ENCODE data around the gene NDN.
A peak's percentile ranks its signal among the peaks of the same experiment; 100 is the strongest.
"Not testable (repeated sequence)": the region's sequence is repeated elsewhere in the genome, so short reads cannot be mapped to it uniquely, and the experiment has no call there.

Gene NDN, protein sequence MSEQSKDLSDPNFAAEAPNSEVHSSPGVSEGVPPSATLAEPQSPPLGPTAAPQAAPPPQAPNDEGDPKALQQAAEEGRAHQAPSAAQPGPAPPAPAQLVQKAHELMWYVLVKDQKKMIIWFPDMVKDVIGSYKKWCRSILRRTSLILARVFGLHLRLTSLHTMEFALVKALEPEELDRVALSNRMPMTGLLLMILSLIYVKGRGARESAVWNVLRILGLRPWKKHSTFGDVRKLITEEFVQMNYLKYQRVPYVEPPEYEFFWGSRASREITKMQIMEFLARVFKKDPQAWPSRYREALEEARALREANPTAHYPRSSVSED

DNA sequence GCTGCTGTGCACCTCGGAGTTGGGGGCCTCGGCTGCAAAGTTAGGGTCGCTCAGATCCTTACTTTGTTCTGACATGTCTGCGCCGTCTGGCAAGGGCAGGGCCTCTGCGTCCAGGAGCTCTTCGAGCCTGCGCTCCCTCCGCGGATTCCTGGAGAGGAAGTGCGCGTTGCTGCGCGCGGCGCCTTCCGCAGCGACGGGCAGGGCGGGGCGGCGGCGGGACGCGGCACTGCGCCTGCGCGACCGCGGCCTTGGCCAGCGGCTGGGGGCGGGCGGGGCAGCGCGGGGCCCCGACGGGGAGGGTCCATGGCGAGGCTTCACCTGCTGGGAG lies at the start of gene NDN:
NDN (minus strand) TSS at position 163 of the 328 bp plus-strand sequence; CDS start at position 75, 88 bp downstream.
- DNase-seq: peak; percentile 2

DNA sequence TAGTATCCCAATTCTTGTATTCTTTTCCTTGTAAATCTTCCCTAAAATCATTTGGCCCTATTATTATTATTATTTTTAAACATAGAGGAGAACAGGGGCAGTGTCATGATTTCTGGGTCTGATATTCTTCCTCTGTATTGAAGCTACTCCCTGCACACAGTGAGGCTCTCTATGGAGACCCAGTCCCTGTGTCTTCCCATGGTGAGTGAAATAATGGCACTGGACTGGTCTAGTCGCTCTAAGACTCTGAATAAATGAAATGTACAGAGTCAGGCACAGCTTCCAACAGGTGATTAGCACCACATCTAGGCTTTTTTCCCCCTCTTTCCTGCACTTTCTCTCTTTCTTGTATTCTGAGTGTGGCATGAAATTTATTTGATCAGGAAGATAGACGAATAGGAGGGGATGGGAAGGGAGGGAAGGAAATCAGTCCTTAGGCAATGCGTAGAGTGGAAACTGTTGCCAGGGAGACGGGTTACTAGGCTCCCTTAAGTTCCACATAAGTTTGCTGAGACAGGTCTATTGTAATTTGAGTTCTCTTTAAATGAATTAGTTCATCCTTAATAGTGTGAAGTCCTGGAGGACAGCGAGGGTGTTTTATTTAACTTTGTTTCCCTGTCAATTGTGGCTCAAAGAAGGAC lies 49.0 kb upstream of the NDN start:
- no peak for DNase-seq

DNA sequence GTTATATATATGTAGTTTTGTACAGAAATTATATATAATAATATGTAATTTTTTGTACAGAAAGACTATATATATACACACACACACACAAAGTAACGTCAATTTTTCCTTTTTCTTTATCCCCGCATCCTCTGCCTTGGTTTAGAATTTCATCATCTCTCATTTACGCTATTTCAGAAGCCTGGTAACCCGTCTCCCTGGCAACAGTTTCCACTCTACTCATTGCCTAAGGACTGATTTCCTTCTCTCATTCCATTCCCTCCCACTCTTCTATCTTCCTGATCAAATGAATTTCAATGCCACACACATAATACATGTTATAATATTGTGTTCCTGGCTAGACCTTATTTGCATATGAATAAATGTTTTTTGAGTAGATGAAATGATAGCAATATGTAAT lies 47.8 kb upstream of the NDN start:
- DNase-seq: no peak

DNA sequence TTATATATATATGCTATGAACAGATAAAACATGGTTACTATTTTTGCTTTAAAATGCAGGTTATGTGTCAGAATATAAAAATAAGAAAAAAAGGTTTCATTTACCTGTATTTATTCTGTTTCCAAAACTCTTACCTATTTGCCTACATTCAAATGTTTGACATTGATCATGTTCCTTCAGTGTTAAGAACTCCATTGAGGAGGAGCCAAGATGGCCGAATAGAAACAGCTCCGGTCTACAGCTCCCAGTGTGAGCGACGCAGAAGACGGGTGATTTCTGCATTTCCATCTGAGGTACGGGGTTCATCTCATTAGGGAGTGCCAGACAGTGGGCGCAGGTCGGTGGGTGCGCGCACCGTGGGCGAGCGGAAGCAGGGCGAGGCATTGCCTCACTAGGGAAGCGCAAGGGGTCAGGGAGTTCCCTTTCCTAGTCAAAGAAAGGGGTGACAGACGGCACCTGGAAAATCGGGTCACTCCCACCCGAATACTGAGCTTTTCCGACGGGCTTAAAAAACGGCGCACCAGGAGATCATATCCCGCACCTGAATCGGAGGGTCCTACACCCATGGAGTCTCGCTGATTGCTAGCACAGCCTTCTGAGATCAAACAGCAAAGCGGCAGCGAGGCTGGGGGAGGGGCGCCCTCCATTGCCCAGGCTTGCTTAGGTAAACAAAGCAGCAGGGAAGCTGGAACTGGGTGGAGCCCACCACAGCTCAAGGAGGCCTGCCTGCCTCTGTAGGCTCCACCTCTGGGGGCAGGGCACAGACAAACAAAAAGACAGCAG lies 27.0 kb upstream of the NDN start:
- DNase-seq: not testable (repeated sequence)

DNA sequence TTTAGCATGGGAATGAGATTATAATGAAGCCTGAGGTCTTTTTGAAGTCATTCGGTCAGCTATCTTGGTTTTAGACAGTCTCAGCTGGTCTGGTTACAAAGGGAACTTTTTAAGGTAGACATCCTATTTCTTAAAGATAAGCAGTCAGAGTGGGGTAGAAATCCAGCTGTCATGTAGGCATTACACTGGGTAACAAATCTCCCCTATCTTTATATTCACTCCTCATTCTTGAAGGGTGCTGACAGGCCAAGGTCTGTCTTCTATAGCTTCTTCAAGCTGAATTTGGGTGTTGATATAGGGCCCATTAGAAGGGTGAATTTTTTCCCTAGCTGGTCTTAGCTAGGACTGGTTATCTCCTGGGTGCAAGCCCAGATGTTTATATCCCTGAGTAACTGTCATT lies 21.2 kb upstream of the NDN start:
- no peak for DNase-seq

DNA sequence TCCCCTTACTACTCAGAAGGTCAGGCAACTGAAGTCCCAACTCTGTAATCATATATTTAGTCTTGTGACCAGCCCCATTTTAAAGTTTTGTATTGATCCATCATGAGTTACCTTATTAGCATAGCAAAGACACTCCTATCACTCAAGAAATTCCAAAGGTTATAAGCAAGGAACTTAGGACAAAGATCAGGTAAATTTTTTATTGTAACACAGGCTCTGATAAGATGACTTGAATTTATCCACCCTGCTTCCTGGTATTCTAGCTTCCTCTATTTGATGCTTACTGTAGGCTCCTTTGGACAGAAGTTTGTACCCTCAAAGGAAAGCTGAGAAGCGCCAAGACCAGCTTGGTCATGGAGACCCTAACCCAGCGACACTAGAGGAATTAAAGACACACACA lies 8.2 kb upstream of the NDN start:
- no peak for DNase-seq

DNA sequence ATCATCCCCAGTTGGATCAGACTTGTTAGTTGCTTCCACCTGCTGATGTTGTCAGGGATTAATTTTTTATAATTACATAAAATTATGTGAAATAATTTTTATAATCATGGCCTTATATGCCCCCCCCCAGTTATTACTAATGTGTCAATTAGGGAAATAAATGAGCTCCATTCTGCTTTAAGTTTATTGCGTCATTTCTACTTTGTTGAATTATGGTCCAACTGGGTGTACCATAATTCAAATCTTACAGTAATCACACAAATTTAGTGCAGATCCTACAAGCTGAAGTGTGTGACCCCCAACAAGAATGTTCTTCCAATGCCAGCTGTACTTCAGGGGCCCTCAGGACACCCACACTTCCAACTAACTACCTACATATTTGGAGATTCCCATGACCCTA lies 7.5 kb upstream of the NDN start:
- no peak for DNase-seq

DNA sequence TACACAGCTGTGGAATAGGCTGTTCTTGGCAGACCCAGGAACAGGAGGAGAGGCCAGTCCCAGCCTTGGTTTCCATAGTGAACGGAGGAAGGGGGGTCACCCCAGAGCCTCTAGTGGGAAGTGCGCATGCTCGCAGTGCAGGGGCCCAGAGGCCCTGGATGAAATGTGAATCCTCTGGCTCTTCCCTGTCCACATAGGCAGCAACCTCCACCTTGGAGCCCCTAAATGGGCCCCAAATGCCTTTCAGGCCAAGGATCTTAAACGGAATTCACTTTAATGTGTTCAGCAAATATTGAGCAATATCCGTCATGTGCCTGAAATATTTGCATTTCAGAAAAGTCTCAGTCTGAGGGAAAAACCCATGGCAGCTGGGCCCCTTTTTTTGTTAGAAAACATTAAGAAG lies 3.3 kb upstream of the NDN start:
- no peak for DNase-seq

DNA sequence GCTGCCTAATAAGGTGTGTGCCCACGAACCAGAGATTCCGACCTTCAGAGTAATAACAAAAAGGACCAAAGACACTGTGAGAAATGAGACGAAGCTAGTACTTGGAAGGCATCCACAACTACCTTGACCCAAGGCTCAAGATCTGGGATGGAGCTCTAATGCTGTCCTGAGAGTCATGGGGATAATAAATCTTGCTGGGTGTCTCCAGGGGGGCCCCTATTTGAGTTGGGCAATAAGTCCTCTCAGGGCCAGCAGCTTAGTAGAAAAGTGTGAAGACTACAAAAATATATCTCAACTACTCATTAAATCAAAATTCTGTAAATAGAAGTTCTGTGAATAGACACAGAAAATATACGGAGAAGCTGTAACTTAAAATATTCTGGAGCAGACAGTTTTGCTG lies 2.9 kb upstream of the NDN start:
- DNase-seq: no peak

DNA sequence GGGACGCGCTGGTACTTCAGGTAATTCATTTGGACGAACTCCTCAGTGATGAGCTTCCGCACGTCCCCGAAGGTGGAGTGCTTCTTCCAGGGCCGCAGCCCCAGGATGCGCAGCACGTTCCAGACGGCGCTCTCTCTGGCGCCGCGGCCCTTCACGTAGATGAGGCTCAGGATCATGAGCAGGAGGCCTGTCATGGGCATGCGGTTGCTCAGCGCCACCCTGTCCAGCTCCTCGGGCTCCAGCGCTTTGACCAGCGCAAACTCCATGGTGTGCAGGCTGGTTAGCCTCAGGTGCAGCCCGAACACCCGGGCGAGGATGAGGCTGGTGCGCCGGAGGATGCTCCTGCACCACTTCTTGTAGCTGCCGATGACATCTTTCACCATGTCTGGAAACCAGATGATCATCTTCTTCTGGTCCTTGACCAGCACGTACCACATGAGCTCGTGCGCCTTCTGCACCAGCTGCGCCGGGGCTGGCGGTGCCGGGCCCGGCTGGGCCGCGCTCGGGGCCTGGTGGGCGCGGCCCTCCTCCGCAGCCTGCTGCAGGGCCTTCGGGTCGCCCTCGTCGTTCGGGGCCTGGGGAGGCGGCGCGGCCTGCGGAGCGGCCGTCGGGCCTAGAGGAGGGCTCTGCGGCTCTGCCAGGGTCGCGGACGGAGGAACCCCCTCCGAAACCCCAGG lies 501 bp downstream of the NDN start:
- no peak for DNase-seq

DNA sequence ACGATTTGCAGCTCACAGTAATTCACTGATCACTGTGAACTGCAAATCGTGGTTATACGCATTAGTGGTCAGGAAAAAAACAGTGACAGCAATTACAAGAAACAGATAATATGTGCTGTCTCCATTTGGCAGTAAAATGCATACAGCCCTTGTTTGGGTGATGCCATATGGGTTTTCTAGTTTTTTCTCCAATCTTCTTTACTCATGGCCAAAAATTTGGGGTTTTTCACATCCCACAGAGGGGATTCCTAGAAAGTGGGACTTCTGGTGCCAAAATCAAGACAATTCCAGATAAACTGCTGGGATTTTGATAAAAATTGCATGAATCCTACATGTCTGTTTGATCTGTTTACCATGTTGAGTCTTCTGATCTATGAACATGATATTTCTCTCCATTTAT lies 15.6 kb downstream of the NDN start:
- DNase-seq: no peak

DNA sequence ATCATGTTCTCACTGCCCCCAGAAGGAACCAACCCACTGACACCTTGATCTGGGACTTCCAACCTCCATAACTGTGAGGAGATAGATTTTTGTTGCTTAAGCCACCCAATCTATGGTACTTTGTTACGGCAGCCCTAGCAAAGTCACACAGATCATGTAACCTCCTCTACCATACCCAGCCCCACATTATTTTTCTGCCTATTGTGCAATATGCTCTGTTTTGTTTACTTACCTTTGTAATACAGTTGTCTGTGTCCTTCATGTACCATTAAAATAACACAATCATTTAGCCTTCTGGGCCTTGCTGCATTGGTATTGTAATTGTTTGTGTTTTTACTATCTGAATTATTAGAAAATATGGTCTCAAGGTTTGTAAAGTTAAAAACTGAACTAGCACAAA lies 16.1 kb downstream of the NDN start:
- DNase-seq: no peak

DNA sequence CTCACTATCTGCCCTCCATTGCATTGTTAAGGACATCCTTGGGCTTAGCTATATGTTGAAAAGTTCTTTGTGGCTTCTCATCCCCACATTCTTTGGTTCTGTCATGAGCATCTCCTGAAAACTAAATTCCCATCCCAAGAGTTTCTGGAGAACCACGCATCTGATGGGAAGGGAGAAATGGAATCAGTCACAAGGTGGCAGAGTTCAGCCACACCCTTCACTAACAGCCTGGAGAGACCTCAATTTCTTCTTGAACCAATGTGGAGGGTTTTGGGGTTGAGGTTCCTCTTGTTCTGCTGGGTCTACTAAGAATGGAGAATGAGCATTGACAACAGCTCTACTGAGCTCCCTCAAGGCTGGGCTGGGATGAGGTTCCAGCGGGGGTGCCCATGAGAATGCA lies 23.9 kb downstream of the NDN start:
- DNase-seq: no peak

DNA sequence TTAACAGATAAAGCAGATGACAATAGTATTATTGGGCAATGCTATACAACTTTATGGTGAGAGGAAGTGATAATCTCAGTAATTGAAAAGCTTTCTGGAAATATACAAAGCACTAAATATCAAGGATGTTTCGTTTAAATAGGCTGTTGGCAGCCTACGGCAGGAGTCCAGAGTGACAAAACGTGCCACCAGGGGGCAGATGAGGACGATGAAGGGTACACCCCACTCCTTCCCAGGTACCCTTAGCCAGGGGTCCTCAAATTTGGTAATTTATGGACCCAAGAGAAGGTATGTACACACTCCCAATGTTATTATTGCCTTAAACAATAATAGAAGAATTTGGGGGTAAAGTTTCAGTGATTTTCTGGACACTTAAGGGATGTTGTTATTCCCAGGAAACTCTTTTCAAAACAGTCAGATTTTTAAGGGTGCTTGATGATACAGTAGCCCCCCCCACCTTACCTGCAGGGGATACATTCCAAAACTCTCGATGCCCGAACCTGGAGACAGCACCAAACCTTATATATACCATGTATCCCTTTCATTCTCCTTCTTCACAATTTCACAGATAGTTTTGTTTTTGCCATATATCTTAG lies 38.1 kb downstream of the NDN start:
- peak; percentile 14 for DNase-seq

DNA sequence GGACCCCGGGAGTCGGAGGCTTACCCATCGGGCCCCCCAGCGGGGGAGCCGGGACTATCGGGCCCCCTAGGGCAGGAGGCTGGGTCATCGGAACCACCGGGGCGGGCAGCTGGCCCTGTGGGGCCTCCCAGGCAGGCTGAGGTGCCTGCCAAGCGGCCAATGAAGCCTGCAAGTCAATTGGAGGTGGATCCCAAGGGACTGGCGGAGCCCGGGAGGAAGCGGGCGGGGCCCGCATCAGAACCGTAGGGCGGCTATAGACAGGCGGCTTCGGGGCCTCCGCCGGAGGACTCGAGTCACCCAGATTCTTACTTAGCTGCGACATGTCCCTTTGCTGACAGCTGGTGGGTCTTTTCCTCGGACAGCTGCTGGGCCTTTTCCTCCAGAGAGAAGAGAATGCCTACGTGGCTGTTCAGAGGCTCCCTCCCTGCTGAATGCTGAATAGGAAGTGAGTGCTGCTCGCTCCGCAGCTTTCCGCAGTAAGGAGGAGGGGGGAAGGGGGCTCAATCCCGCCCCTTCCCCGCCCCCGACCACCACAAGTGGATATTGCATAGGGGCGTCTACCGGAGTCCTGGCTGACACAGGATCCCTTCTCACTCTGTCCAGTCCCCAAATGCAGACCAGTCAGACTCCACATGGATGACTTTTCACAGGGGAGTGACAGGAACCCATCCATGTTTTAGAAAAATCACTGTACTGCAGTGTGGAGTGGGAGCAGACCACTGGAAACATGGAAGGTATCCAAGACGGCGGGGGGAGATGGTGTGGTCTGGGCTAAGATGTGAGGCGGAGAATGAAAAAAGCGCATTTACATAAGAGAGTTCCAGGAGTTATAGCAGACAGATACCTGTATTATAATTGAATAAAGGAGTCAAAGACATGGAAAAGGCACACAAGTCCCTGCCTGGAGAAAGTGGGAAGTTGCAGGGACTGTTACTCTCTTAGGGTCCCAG lies 39.4 kb downstream of the NDN start, which contains the start of gene MAGEL2:
MAGEL2 (minus strand) TSS at position 447 of the 950 bp plus-strand sequence; CDS start at position 322, 125 bp downstream.
- DNase-seq: no peak

DNA sequence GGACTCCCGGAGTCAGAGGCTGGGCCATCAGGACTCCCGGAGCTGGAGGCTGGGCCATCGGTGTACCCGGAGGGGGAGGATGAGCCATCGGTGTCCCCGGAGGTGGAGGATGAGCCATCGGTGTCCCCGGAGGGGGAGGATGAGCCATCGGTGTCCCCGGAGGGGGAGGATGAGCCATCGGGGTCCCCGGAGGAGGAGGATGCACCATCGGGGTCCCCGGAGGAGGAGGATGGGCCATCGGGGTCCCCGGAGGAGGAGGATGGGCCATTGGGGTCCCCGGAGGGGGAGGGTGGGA lies 40.2 kb downstream of the NDN start:
- DNase-seq: no peak

DNA sequence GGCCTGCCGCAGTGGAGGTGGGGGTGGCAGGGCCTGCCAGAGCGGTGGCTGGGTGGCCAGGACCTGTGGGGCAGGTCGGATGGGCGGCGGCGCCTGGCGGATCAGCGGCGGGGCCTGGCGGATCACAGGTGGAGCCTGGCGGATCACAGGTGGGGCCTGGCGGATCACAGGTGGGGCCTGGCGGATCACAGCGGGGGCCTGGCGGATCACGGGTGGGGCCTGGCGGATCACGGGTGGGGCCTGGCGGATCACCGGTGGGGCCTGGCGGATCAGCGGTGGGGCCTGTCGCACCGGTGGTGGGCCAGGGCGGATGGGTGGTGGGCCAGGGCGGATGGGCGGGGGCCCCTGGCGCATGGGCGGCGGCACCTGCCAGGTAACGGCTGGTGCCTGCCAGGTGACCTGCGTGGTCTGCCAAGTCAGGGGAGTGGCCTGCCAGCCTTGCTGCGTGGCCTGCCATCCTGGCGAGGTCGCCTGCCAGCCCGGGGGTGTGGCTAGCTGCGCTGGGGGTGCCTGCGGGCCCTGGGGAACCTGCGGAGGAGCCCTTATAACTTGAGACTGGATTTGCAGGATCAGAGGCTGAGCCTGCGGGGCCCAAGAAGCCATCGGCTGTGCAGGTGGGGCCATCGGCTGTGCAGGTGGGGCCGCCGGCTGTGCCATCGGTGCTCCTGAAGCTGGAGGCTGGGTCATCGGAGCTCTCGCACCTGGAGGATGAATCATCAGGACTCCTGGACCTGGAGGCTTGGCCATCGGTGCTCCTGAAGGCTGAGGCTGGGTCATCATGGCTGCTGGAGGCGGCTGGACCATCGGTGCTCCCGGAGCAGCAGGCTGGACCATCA lies 40.7 kb downstream of the NDN start:
- DNase-seq: no peak

DNA sequence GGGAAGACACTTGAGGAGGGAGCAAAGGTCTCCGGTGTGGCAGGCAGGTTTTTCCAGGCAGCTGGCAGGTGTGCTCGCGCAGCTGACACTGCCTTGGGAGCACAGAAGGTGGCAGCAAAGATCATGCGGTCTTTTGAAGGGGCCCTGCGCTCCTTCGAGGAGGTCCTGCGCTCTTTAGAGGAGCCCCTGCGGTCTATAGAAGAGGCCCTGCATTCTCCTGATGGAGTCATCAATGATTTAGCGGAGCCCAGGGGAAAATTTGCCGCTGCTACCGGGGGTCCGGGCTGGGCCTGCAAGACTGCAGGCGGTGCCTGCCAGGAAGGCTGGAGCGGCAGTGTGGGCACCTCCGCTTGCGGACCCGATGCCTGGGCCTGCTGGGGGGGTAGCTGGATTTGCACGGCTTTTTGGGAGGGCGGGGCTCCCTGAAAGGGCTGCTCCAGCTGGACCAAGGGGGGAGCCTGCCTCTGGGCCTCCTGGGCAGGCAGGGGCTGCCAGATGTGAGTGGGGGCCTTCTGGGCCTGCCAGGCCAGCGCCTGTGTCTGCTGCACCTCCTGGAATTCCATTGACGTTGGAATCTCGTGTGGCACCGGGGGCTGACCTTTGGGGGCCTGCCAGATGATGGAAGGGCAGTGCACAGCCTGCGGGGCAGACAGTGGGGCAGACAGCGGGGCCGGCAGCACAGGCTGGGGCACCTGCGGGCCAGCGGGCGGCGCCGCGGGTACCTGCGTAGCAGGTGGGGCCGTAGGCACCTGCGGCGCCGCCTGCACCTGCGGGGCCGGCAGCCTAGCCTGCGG lies 41.5 kb downstream of the NDN start:
- no peak for DNase-seq

DNA sequence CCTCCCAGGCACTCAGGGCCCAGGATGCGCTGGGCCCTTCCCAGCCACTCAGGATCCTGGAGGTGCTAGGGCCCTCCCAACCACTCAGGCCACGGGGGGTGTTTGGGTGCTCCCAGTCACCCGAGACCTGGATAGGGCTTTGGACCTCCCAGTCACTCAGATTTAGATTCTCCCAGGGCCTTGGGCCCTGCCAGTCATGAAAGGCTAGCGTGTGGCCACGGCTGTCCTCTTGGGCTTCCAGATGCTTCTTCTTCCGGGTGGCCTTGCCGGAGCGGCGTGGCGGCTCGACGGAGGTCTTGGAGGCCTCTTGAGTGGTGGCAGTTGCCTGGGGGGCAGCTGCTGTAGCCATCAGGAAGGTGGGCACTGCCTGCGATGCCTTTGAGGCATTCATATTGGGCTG lies 42.3 kb downstream of the NDN start:
- DNase-seq: no peak

DNA sequence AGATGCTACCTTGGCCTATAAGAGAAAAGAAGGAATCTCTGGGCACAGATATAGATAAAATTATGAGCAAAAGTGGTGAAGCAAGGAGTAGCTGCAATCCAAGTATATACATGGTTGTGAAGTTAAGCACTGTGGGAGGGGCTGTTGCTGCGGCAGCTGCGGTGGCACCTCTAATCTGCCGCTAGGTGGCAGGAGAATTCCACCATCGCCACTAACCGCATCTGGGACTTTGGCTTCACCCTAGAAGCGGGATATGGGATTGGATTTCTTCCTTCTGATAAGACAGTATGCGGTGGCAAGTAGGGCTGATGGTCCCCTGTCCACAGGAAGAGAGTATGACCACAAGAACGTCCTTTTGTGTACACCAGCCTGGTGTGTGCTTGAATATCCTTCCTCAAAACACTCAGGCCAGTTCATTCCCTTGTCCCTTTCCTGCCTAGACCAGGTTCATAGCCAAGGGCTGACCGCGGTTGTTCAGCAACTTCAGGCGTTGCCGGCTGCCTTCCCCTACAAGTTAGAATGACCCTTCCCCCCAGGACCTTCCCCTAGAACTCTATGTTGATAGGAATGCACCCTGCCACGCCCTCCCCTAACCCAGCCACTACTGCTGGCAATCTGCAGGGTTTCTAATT lies 44.6 kb downstream of the NDN start:
- peak; percentile 27 for DNase-seq
